Measurements from ENCODE around the gene PRELID3B. TPM values are rescaled to one million over a fixed set of nuclear protein-coding genes. Genes with fewer than 3 reads are reported as not detected.

PRELID3B gene
- total RNA-seq, 2 experiments from 2014 or later = 55.8 to 59.1 TPM

DNA sequence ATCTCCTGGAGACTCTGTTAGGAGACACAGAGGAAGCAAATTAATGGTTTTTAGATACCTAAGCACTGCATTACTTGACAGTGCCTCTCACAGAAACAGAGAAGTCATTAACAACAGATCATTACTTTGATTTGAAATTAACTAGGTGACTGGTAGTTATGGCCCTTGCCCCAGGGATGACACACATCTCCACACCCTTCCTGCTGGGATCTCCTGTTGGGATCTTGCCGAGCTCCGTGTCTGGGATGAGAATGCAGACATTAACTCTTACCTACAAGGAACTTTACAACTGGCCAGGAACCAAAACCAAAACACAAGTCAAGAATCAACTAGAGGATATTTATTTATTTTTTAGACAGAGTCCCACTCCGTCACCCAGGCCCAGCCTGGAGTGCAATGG, 2.2 kb upstream of the PRELID3B start:
- peak overlapping the region; percentile 91 for H3K27ac Mint-ChIP-seq
- H3K4me3 ChIP-seq (ENCODE audit: low read length) = no peak overlapping the region
- ChIA-PET POLR2A (interaction anchor here (1.7 kb wide), 1 partner anchor 13 kb away, joined by 5 read pairs; the partner anchor contains the start of gene ATP5F1E), CTCF (no interaction called here)
- TF ChIP-seq, protein P1, sequence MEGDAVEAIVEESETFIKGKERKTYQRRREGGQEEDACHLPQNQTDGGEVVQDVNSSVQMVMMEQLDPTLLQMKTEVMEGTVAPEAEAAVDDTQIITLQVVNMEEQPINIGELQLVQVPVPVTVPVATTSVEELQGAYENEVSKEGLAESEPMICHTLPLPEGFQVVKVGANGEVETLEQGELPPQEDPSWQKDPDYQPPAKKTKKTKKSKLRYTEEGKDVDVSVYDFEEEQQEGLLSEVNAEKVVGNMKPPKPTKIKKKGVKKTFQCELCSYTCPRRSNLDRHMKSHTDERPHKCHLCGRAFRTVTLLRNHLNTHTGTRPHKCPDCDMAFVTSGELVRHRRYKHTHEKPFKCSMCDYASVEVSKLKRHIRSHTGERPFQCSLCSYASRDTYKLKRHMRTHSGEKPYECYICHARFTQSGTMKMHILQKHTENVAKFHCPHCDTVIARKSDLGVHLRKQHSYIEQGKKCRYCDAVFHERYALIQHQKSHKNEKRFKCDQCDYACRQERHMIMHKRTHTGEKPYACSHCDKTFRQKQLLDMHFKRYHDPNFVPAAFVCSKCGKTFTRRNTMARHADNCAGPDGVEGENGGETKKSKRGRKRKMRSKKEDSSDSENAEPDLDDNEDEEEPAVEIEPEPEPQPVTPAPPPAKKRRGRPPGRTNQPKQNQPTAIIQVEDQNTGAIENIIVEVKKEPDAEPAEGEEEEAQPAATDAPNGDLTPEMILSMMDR (IDR thresholded peaks at IDR 0.05) = no peak
- peaks cover 19% of the 10 kb centered on the region for H3K36me3 Mint-ChIP-seq (ENCODE audit: low read depth)
- ATAC-seq (ENCODE audit: poor library complexity) (no peak), DNase-seq (no peak)
- intact Hi-C loops (cut with DNase I, micrococcal nuclease) = loop anchor here (5.0 to 10.0 kb wide), 4 partner anchors 38 to 740 kb away; partner anchors contain the start of genes STX16 (in 2 of the 2) and RAB22A (in 1 of the 2)
- H3K27ac ChIP-seq (ENCODE audit: low read depth in 1 of 2, low read length in 2 of 2) = no peak overlapping the region
- H3K9me3 ChIP-seq (ENCODE audit: control insufficient read depth in 1 of 2, insufficient read depth in 1 of 2, low read length in 2 of 2) = no peaks in the 10 kb centered on the region
- H3K4me1 ChIP-seq (ENCODE audit: insufficient read depth, low read length) = peaks cover 41% of the 10 kb centered on the region
- H3K27me3 Mint-ChIP-seq = peaks cover 5% of the 10 kb centered on the region
- peaks cover 38% of the 10 kb centered on the region for H3K4me1 Mint-ChIP-seq (ENCODE audit: low read depth)
- H3K4me3 Mint-ChIP-seq = no peak overlapping the region
- H3K9me3 Mint-ChIP-seq = no peaks in the 10 kb centered on the region
- no peaks in the 10 kb centered on the region for H3K27me3 ChIP-seq (ENCODE audit: control insufficient read depth in 1 of 2, insufficient read depth in 2 of 2, low read length in 2 of 2)
- no peaks in the 10 kb centered on the region for H3K36me3 ChIP-seq (ENCODE audit: insufficient read depth, low read length)

DNA sequence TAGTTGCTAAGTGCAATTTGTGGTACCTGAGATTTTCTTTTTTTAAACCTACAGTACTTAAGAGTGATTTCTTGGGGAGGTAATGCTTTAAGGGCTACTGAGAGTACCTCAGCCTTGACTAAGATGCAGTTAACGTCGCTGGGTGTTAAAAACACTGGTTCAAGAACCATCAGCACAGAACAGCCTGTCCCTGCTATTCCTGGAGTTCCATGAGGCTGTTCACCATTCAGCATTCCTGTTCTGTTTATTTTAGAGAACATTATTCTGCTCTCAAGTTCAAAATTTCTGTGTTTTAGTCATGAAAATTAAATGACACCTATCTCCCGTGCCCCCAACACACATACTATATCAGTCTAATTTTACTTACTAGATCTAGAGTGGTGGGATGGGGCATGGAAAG, 1.7 kb upstream of the PRELID3B start:
- intact Hi-C loops (cut with DNase I, micrococcal nuclease) = loop anchor here (5.0 to 10.0 kb wide), 4 partner anchors 38 to 739 kb away; partner anchors contain the start of genes STX16 (in 2 of the 2) and RAB22A (in 1 of the 2)
- Histone ChIP-seq H3K4me3 (ENCODE audit: low read length) (no peak overlapping the region), H3K4me1 (ENCODE audit: insufficient read depth, low read length) (peaks cover 41% of the 10 kb centered on the region), H3K27ac (ENCODE audit: low read depth in 1 of 2, low read length in 2 of 2) (no peak overlapping the region), H3K36me3 (ENCODE audit: insufficient read depth, low read length) (no peaks in the 10 kb centered on the region), H3K9me3 (ENCODE audit: control insufficient read depth in 1 of 2, insufficient read depth in 1 of 2, low read length in 2 of 2) (no peaks in the 10 kb centered on the region), H3K27me3 (ENCODE audit: control insufficient read depth in 1 of 2, insufficient read depth in 2 of 2, low read length in 2 of 2) (no peaks in the 10 kb centered on the region)
- CTCF ChIA-PET = interaction anchor here (0.6 kb wide), 1 partner anchor 12 kb away, joined by 3 read pairs; the partner anchor contains the start of gene ATP5F1E
- peaks cover 43% of the 10 kb centered on the region for H3K4me1 Mint-ChIP-seq (ENCODE audit: low read depth)
- H3K9me3 Mint-ChIP-seq = no peaks in the 10 kb centered on the region
- DNase-seq (no peak), ATAC-seq (ENCODE audit: poor library complexity) (no peak)
- POLR2A ChIA-PET = interaction anchor here (1.0 to 4.1 kb wide), 5 partner anchors 12 to 178 kb away, joined by 3 to 67 read pairs (median 7); partner anchors contain the start of gene ATP5F1E
- H3K27ac Mint-ChIP-seq = peak overlapping the region; percentile 91
- H3K27me3 Mint-ChIP-seq = peaks cover 2% of the 10 kb centered on the region
- peak overlapping the region; percentile 78 for H3K4me3 Mint-ChIP-seq
- peaks cover 19% of the 10 kb centered on the region for H3K36me3 Mint-ChIP-seq (ENCODE audit: low read depth)
- TF ChIP-seq, protein P1 (IDR thresholded peaks at IDR 0.05) = no peak

DNA sequence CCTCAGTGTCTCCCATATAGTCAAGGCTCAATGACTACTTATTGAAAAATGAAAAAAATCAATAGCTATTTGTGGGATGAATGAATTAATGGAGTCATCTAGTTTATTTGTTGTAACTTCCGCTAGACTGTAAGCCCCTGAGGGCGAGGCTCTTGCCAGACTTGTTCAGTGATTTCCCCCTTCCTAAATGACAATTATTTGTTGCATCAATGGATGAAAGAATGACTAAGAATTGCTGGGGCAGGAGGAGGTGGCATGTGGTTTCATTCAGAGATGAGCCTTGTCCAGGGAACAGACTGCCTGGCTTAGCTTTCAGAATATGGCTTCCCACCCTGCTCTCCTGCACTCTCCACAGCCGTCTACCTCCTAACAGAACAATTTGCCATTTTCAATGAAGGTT, 1.1 kb upstream of the PRELID3B start:
- TF ChIP-seq, protein P1 (IDR thresholded peaks at IDR 0.05) = no peak
- peaks cover 24% of the 10 kb centered on the region for H3K36me3 Mint-ChIP-seq (ENCODE audit: low read depth)
- DNase-seq (peak in 3 of 14 experiments; percentile 34 to 48 (median 43)), ATAC-seq (ENCODE audit: poor library complexity) (no peak)
- Histone ChIP-seq H3K4me3 (ENCODE audit: low read length) (no peak overlapping the region), H3K9me3 (ENCODE audit: control insufficient read depth in 1 of 2, insufficient read depth in 1 of 2, low read length in 2 of 2) (no peaks in the 10 kb centered on the region), H3K4me1 (ENCODE audit: insufficient read depth, low read length) (peaks cover 41% of the 10 kb centered on the region), H3K27ac (ENCODE audit: low read depth in 1 of 2, low read length in 2 of 2) (peak overlapping the region in 1 of 2 donors; percentile 9), H3K27me3 (ENCODE audit: control insufficient read depth in 1 of 2, insufficient read depth in 2 of 2, low read length in 2 of 2) (no peaks in the 10 kb centered on the region), H3K36me3 (ENCODE audit: insufficient read depth, low read length) (no peaks in the 10 kb centered on the region)
- H3K27ac Mint-ChIP-seq = peak overlapping the region; percentile 91
- CTCF ChIA-PET = interaction anchor here (0.6 to 1.3 kb wide), 2 partner anchors 11 to 44 kb away, joined by 3 to 5 read pairs; partner anchors contain the start of gene ATP5F1E
- H3K4me3 Mint-ChIP-seq = peak overlapping the region; percentile 78
- no peaks in the 10 kb centered on the region for H3K9me3 Mint-ChIP-seq
- POLR2A ChIA-PET = interaction anchor here (0.9 to 4.1 kb wide), 14 partner anchors 8 to 393 kb away, joined by 3 to 67 read pairs (median 6); partner anchors contain the start of genes ATP5F1E and STX16
- no peaks in the 10 kb centered on the region for H3K27me3 Mint-ChIP-seq
- H3K4me1 Mint-ChIP-seq (ENCODE audit: low read depth) = peaks cover 48% of the 10 kb centered on the region
- intact Hi-C loops (cut with DNase I, micrococcal nuclease) = loop anchor here (2.0 to 10.0 kb wide), 5 partner anchors 39 to 739 kb away; partner anchors contain the start of genes STX16 (in 2 of the 2), NELFCD (in 1 of the 2) and RAB22A (in 1 of the 2)

All from CD4-positive, alpha-beta T cell (primary cell).